ENCODE measurements around the gene PBX4. TPM values are rescaled to one million over a fixed set of nuclear protein-coding genes. Genes with fewer than 3 reads are reported as not detected.

PBX4 gene
- total and polyA plus RNA-seq, 2 experiments from 2014 or later = 2.6 to 4.1 TPM

GRCh38 chr19:19524053-19524452, 94.4 kb downstream of the PBX4 start (continued):
- TF ChIP-seq EZH2 (IDR thresholded peaks at IDR 0.05; ENCODE audit: low read depth, unreplicated experiment) = no peak
- TF ChIP-seq EZH2phosphoT487 (IDR thresholded peaks at IDR 0.05; ENCODE audit: unreplicated experiment) = no peak
- no peak for TF ChIP-seq POLR2AphosphoS5 (IDR thresholded peaks at IDR 0.05; ENCODE audit: low read depth)
- TF ChIP-seq CREB1 (CRISPR knock-in tag; IDR thresholded peaks at IDR 0.05; ENCODE audit: low read depth) = no peak
- TF ChIP-seq, protein P1, sequence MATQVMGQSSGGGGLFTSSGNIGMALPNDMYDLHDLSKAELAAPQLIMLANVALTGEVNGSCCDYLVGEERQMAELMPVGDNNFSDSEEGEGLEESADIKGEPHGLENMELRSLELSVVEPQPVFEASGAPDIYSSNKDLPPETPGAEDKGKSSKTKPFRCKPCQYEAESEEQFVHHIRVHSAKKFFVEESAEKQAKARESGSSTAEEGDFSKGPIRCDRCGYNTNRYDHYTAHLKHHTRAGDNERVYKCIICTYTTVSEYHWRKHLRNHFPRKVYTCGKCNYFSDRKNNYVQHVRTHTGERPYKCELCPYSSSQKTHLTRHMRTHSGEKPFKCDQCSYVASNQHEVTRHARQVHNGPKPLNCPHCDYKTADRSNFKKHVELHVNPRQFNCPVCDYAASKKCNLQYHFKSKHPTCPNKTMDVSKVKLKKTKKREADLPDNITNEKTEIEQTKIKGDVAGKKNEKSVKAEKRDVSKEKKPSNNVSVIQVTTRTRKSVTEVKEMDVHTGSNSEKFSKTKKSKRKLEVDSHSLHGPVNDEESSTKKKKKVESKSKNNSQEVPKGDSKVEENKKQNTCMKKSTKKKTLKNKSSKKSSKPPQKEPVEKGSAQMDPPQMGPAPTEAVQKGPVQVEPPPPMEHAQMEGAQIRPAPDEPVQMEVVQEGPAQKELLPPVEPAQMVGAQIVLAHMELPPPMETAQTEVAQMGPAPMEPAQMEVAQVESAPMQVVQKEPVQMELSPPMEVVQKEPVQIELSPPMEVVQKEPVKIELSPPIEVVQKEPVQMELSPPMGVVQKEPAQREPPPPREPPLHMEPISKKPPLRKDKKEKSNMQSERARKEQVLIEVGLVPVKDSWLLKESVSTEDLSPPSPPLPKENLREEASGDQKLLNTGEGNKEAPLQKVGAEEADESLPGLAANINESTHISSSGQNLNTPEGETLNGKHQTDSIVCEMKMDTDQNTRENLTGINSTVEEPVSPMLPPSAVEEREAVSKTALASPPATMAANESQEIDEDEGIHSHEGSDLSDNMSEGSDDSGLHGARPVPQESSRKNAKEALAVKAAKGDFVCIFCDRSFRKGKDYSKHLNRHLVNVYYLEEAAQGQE (IDR thresholded peaks at IDR 0.05; ENCODE audit: unreplicated experiment) = no peak

- H3K36me3 Mint-ChIP-seq (ENCODE audit: low read depth) = peaks cover 51% of the 10 kb centered on the region
- H3K9me3 Mint-ChIP-seq = no peaks in the 10 kb centered on the region; the same call in 2 of the 3 replicates
- TF ChIP-seq POLR2AphosphoS5 (IDR thresholded peaks at IDR 0.05; ENCODE audit: low read depth) = no peak
- TF ChIP-seq ZNF462 (CRISPR knock-in tag; IDR thresholded peaks at IDR 0.05) = no peak
- TF ChIP-seq, protein P2, sequence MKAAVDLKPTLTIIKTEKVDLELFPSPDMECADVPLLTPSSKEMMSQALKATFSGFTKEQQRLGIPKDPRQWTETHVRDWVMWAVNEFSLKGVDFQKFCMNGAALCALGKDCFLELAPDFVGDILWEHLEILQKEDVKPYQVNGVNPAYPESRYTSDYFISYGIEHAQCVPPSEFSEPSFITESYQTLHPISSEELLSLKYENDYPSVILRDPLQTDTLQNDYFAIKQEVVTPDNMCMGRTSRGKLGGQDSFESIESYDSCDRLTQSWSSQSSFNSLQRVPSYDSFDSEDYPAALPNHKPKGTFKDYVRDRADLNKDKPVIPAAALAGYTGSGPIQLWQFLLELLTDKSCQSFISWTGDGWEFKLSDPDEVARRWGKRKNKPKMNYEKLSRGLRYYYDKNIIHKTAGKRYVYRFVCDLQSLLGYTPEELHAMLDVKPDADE (IDR thresholded peaks at IDR 0.05) = no peak
- Histone ChIP-seq H3K4me1 (ENCODE audit: insufficient read depth) (peaks cover 6% of the 10 kb centered on the region; the same call in 1 of the 2 replicates), H4K20me1 (replicated peaks; ENCODE audit: insufficient read depth) (peaks cover 39% of the 10 kb centered on the region), H3K79me2 (replicated peaks; ENCODE audit: insufficient read depth) (peaks cover 71% of the 10 kb centered on the region), H3K9me2 (ENCODE audit: insufficient read depth) (no peaks in the 10 kb centered on the region), H2AFZ (no peak overlapping the region), H3K36me3 (ENCODE audit: insufficient read depth) (peaks cover 9% of the 10 kb centered on the region; the same call in 1 of the 2 replicates), H3K4me2 (no peak overlapping the region), H3F3A (replicated peaks; ENCODE audit: low read depth) (peaks cover 11% of the 10 kb centered on the region; the same call in 1 of the 2 replicates), H3K27ac (ENCODE audit: low read depth) (no peak overlapping the region), H3K27me3 (ENCODE audit: insufficient read depth) (no peaks in the 10 kb centered on the region), H3K4me3 (no peak overlapping the region)
- no peak overlapping the region for H3K4me3 Mint-ChIP-seq
- H3K27me3 Mint-ChIP-seq (ENCODE audit: insufficient read depth, low read depth, poor library complexity) = peaks cover 6% of the 10 kb centered on the region
- ATAC-seq = no peak
- peaks cover 14% of the 10 kb centered on the region for H3K4me1 Mint-ChIP-seq
- no peak overlapping the region for H3K27ac Mint-ChIP-seq
- no peak for DNase-seq (ENCODE audit: low spot score)
Measured at GRCh38 chr19:19523177-19523576, 95.3 kb downstream of the PBX4 start.

All from GM23338 (cell line).